ENCODE measurements around the gene CSNK1G2.

CSNK1G2 gene

DNA sequence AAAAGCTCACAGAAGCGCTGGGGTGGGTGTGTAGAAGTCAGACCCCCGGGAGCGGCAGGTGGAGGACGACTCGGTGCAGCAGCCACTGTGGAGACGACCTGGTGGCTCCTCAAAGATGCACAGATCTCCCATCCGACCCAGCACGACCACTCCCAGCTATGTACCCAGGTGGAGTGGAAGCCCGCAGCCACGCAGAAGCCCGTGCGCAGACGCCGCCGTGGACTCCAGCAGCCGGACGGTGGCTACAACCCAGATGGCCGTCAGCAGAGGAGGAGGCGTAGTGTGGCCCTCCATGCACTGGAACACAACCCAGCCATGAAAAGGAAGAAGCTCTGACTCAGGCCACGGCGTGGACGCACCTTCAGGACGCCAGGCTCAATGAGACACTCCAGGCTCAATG lies 21.7 kb downstream of the CSNK1G2 start:
- FAIRE-seq = no peak

DNA sequence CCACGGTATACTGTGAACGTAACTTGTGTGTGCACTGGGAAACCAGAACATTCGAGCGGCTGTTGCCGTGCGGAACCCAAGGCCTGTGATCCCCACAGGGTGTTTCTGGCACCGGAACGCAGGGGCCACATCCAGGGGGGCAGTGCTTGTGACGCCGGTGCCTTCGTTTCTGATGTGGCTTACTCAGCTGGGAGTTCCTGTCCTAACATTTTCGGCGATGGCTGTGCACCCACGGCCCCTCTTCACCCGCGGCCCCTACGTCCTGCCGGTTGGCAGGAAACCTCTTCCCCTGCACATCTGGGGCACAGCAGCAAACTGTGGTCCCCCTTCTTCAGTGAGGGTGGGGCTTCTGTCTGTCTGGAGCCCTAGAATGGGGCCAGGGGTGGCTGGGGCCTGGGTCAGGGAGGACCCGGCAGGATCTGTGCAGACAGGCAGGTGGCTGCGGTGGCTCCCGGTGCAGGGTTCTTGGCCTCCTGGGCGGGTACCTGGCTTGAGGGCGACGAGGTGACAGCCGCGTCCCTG lies 26.2 kb downstream of the CSNK1G2 start:
- TF ChIP-seq, protein P1, sequence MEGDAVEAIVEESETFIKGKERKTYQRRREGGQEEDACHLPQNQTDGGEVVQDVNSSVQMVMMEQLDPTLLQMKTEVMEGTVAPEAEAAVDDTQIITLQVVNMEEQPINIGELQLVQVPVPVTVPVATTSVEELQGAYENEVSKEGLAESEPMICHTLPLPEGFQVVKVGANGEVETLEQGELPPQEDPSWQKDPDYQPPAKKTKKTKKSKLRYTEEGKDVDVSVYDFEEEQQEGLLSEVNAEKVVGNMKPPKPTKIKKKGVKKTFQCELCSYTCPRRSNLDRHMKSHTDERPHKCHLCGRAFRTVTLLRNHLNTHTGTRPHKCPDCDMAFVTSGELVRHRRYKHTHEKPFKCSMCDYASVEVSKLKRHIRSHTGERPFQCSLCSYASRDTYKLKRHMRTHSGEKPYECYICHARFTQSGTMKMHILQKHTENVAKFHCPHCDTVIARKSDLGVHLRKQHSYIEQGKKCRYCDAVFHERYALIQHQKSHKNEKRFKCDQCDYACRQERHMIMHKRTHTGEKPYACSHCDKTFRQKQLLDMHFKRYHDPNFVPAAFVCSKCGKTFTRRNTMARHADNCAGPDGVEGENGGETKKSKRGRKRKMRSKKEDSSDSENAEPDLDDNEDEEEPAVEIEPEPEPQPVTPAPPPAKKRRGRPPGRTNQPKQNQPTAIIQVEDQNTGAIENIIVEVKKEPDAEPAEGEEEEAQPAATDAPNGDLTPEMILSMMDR (IDR thresholded peaks at IDR 0.05; ENCODE audit: insufficient read depth, missing control alignments) = no peak
- no peak for DNase-seq (ENCODE audit: insufficient read length, low spot score)
- no peak for FAIRE-seq

More for the DNA sequence above, 21.7 kb downstream of the CSNK1G2 start:
- no peak for DNase-seq (ENCODE audit: insufficient read length, low spot score)
- TF ChIP-seq, protein P1 (IDR thresholded peaks at IDR 0.05; ENCODE audit: insufficient read depth, missing control alignments) = no peak

DNA sequence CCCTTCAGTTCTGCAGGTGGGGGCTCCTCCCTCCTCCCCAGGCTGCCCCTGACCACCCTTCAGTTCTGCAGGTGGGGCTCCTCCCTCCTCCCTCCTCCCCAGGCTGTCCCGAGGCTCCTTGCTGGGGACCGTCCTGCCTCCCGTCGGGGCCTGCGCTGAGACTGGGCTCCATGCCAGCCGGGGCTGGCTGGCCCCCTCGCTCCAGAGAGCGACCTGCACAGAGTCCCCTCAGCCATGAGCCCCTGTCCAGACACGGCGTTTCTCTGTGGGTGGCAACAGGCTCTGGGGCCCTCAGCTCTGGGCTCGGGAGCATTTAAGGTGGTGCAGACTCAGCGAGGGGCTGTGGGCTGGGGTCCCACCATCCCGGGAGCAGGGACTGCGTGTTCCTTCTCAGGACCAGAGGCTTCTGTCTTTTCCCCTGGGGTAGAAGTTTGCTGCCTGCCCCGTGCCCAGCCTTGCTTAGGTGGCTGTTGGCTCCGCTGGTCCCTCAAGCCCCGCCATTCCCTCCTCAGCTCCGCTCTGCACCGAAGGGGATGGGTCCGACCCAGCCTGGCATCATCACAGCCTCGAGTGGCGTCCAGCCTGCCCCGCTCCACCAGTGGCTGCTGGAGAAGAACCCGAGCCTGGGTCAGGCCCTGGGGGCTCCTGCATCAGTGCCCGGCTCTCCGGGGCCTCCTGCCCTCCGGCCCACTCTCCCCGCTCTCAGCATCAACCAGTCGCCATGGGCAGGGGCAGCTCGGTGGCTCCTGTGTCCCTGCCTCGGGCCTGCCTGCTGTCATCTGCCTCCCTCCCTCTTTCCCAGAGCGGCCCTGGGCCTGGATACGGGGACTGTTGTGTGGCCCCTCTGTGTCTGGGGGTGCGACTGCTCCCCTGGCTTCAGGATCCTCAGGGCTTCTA lies 27.6 kb downstream of the CSNK1G2 start:
- DNase-seq (ENCODE audit: insufficient read length, low spot score) (no peak), FAIRE-seq (no peak)
- TF ChIP-seq, protein P1 (IDR thresholded peaks at IDR 0.05; ENCODE audit: insufficient read depth, missing control alignments) = no peak

DNA sequence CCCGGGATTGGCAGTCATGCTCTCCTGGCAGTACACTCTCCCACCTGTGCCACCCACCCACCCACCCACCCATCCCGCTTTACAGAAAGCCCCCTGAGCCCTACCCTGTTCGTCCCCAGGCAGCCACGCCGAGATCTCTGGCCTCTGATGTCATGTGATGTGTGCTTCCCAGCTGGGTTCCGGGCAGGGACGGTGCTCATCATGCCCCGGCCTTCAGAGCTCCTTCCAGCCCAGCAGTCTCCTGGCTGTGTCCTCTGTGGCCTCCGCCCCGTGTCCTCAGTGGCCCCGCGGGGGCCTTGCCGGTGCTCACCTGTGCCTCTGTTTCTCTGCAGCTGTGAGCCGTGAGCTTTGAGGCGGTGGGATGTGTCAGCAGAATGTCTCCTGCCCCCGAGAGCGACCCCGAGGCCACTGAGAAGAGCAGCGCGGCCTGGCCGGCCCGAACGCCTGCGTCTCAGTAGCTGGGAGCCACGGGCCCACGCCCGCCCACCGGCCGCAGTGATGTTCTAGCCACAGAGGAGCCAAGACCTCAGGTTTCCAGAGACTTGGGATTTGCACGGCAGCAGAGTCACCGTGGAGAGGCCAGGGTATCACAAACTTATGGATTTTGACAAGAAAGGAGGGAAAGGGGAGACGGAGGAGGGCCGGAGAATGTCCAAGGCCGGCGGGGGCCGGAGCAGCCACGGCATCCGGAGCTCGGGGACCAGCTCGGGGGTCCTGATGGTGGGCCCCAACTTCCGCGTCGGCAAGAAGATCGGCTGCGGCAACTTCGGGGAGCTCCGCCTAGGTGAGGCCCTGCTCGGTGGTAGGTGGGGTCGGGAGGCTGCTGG lies 28.4 kb downstream of the CSNK1G2 start:
- TF ChIP-seq, protein P1 (IDR thresholded peaks at IDR 0.05; ENCODE audit: insufficient read depth, missing control alignments) = no peak
- FAIRE-seq (no peak), DNase-seq (ENCODE audit: insufficient read length, low spot score) (no peak)

DNA sequence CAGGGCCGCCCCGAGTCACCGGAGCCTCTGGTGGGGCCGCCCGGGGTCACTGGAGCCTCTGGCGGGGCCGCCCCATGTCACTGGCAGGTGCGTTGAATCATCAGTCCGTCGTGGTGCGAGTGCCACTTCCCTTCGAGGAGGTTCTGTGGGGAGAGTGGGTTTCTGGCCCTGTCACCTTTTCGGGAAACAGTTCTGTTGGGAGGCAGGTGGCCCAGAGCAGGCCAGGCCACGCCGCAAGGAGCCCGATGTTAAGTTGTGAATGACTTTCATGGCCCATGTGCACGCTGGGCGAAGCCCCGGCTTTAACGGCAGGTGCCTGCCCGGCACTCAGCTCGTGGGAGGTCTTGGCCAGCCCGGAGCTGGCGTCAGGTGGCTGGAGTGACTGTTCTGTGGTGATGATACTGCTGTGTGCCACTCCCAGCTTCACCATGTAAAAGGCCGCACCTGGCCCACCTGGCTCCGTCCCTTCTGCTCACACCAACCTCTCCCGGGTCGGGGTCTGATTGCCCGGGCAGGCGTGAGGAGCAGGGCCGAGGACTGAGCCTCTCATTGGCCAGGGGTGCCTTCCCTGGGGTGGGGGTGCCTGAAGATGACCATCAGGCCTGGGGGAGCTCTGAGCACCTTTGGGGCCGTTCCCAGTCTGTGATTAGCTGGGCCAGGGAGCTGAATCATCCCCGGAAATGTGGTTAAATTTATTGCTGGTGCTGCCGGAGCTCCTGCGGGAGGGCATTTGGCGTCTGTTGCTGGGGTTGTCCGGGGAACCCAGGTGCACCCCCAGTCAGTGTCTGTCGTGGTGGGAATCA lies 29.2 kb downstream of the CSNK1G2 start:
- DNase-seq (ENCODE audit: insufficient read length, low spot score) = no peak
- TF ChIP-seq, protein P1 (IDR thresholded peaks at IDR 0.05; ENCODE audit: insufficient read depth, missing control alignments) = no peak
- FAIRE-seq = no peak

DNA sequence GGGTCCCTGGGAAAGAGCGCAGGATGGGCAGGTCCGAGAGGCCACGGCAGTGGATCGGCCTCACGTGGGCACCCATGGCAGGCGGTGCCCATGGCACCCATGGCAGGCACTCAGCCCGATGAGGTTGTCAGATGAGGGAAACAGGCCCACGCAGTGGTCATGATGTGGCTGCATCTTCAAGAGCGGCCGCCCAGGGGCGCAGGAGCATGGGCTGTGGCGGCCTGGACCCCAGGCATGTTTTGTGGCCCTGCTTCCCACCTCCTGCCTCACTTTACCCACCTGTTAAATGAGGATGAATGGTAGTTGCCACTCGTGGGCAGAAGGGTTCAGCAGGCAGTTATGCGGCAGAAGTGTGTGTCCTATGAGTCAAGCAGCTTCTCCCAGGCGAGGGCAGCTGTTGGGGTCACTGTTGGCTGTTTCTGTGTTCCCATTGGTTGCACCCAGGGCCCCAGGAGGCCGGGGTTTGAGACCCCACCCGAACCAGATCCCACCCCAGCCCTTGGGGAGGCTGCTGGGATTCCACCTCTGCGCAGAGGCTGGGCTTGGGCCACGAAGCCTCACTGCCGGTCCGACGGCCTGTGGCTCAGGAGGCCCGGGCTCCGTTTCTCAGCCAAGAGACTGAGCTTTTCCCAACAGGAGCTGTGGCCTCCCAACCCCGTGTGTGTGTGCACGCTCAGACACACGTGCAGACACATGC lies 30.0 kb downstream of the CSNK1G2 start:
- FAIRE-seq = no peak
- TF ChIP-seq, protein P1 (IDR thresholded peaks at IDR 0.05; ENCODE audit: insufficient read depth, missing control alignments) = no peak
- no peak for DNase-seq (ENCODE audit: insufficient read length, low spot score)
